Measurements from ENCODE around the gene IL15RA. TPM values are rescaled to one million over a fixed set of nuclear protein-coding genes. Genes with fewer than 3 reads are reported as not detected.

The IL15RA gene
- total RNA-seq, 1 donor from 2014 or later, result 3.1 TPM

DNA sequence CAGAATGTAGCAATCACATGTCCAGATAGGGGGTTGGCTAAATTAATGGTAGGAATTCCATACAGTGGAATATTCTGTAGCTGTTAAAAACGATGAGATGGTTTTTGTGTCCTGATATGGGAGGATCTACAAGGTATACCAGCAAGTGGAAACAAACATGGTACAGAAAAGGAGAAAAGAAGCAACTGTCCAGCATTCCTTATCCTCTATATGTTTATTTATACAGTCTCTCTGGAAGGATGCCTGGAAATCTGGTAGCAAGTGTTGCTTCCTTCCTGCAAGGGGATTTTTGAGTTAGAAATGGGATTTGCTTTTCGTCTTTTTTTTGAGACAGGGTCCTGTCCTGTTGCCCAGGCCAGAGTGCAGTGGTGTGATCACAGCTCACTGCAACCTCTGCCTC lies 19.3 kb downstream of the IL15RA start:
- Mint-ChIP-seq H3K9me3 (ENCODE audit: unreplicated experiment) (peaks cover 2% of the 10 kb centered on the region), H3K4me1 (ENCODE audit: low read depth, unreplicated experiment) (no peaks in the 10 kb centered on the region), H3K36me3 (ENCODE audit: low read depth, unreplicated experiment) (peaks cover 4% of the 10 kb centered on the region), H3K27ac (ENCODE audit: unreplicated experiment) (no peak overlapping the region), H3K4me3 (ENCODE audit: unreplicated experiment) (no peak overlapping the region), H3K27me3 (ENCODE audit: low read depth, unreplicated experiment) (peaks cover 6% of the 10 kb centered on the region)
- H3K79me2 ChIP-seq (ENCODE audit: insufficient read depth, low read length), result no peaks in the 10 kb centered on the region
- no peaks in the 10 kb centered on the region for H3K27me3 ChIP-seq (ENCODE audit: insufficient read depth, low read length)
- TF ChIP-seq, protein P1, sequence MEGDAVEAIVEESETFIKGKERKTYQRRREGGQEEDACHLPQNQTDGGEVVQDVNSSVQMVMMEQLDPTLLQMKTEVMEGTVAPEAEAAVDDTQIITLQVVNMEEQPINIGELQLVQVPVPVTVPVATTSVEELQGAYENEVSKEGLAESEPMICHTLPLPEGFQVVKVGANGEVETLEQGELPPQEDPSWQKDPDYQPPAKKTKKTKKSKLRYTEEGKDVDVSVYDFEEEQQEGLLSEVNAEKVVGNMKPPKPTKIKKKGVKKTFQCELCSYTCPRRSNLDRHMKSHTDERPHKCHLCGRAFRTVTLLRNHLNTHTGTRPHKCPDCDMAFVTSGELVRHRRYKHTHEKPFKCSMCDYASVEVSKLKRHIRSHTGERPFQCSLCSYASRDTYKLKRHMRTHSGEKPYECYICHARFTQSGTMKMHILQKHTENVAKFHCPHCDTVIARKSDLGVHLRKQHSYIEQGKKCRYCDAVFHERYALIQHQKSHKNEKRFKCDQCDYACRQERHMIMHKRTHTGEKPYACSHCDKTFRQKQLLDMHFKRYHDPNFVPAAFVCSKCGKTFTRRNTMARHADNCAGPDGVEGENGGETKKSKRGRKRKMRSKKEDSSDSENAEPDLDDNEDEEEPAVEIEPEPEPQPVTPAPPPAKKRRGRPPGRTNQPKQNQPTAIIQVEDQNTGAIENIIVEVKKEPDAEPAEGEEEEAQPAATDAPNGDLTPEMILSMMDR (IDR thresholded peaks at IDR 0.05; ENCODE audit: insufficient read depth, low read depth, low read length), result no peak
- no peak for TF ChIP-seq EZH2 (IDR thresholded peaks at IDR 0.05; ENCODE audit: insufficient read depth, low read length)
- H3K36me3 ChIP-seq (ENCODE audit: insufficient read depth, low read length), result no peaks in the 10 kb centered on the region
- FAIRE-seq, result no peak
- H2AFZ ChIP-seq (ENCODE audit: low read depth, low read length), result no peak overlapping the region
- no peaks in the 10 kb centered on the region for H4K20me1 ChIP-seq (ENCODE audit: insufficient read depth, low read length)
- H3K27ac ChIP-seq (ENCODE audit: low read depth, low read length), result no peak overlapping the region
- H3K4me2 ChIP-seq (ENCODE audit: low read length), result no peak overlapping the region
- peak; percentile 56 for DNase-seq (ENCODE audit: low read depth)
- H3K9ac ChIP-seq (ENCODE audit: low read length), result no peak overlapping the region
- H3K9me3 ChIP-seq (ENCODE audit: insufficient read depth, low read depth, low read length), result no peaks in the 10 kb centered on the region
- H3K4me1 ChIP-seq (ENCODE audit: insufficient read depth, low read length), result peaks cover 11% of the 10 kb centered on the region
- H3K4me3 ChIP-seq (ENCODE audit: insufficient read depth, low read depth, low read length), result no peak overlapping the region

DNA sequence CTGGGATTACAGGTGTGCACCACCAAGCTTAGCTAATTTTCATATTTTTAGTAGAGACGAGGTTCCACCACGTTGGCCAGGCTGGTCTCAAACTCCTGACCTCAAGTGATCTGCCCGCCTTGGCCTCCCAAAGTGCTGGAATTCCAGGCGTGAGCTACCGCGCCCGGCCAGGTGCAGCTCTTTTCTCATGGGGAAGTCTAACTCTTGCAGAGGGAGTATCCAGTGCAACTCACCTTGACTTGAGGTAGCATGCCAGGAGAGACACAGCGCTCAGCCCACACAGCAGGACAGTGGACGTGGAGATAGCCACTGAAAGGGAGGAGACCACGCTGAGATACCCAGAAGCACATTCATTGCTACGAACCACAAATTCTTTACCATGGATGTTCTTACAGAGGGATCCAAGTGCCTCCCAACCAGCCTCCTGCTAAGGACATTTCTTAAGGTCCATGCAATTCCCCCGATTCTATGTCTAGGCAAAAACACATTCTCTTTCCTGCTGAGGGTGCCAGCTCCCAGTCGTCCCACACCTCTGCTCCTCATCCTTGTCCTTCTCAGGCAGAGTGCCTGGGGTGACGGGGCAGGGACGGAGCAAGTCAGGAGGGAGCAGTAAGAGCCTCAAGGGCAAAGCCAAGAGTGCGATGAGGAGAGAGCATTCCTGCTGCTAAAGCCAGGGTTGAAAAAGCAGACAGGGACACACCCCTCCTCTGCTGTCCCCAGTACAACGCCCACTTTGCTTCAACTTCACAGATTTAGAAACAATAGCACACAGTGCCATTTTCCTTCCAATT lies 21.0 kb downstream of the IL15RA start:
- H3K36me3 ChIP-seq (ENCODE audit: insufficient read depth, low read length), result no peaks in the 10 kb centered on the region
- Mint-ChIP-seq H3K27ac (ENCODE audit: unreplicated experiment) (no peak overlapping the region), H3K9me3 (ENCODE audit: unreplicated experiment) (peaks cover 2% of the 10 kb centered on the region), H3K4me1 (ENCODE audit: low read depth, unreplicated experiment) (no peaks in the 10 kb centered on the region), H3K4me3 (ENCODE audit: unreplicated experiment) (no peak overlapping the region), H3K27me3 (ENCODE audit: low read depth, unreplicated experiment) (peaks cover 8% of the 10 kb centered on the region), H3K36me3 (ENCODE audit: low read depth, unreplicated experiment) (peaks cover 2% of the 10 kb centered on the region)
- no peak overlapping the region for H3K9ac ChIP-seq (ENCODE audit: low read length)
- H3K4me3 ChIP-seq (ENCODE audit: insufficient read depth, low read depth, low read length), result no peak overlapping the region
- no peak for FAIRE-seq
- no peaks in the 10 kb centered on the region for H3K9me3 ChIP-seq (ENCODE audit: insufficient read depth, low read depth, low read length)
- peaks cover 11% of the 10 kb centered on the region for H3K4me1 ChIP-seq (ENCODE audit: insufficient read depth, low read length)
- H3K27me3 ChIP-seq (ENCODE audit: insufficient read depth, low read length), result no peaks in the 10 kb centered on the region
- no peaks in the 10 kb centered on the region for H4K20me1 ChIP-seq (ENCODE audit: insufficient read depth, low read length)
- no peak for DNase-seq (ENCODE audit: low read depth)
- H3K4me2 ChIP-seq (ENCODE audit: low read length), result no peak overlapping the region
- no peak overlapping the region for H3K27ac ChIP-seq (ENCODE audit: low read depth, low read length)
- H3K79me2 ChIP-seq (ENCODE audit: insufficient read depth, low read length), result no peaks in the 10 kb centered on the region
- H2AFZ ChIP-seq (ENCODE audit: low read depth, low read length), result no peak overlapping the region
- no peak for TF ChIP-seq EZH2 (IDR thresholded peaks at IDR 0.05; ENCODE audit: insufficient read depth, low read length)
- TF ChIP-seq, protein P1 (IDR thresholded peaks at IDR 0.05; ENCODE audit: insufficient read depth, low read depth, low read length), result no peak

DNA sequence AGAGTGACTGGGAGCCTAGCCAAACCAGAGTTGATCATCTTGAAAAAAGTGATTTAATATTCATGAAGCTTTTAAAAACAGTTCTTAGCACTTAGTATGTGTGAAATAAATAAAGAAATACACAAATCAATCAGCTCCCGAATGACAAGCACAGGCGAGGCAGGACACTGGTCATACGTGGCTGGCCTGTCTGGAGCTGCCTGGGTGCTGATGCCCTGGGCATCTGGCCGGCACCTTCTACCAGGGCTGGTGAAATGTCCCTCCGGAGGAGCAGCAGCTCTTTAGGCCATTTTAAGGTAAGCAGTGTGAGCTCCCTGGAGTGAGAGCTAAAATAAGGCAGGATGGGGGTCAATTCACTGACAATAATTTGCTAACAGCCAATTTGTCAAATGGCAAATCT lies 23.7 kb downstream of the IL15RA start:
- Histone ChIP-seq H2AFZ (ENCODE audit: low read depth, low read length) (no peak overlapping the region), H3K79me2 (ENCODE audit: insufficient read depth, low read length) (no peaks in the 10 kb centered on the region), H3K9me3 (ENCODE audit: insufficient read depth, low read depth, low read length) (no peaks in the 10 kb centered on the region), H3K27ac (ENCODE audit: low read depth, low read length) (no peak overlapping the region), H3K36me3 (ENCODE audit: insufficient read depth, low read length) (no peaks in the 10 kb centered on the region), H3K27me3 (ENCODE audit: insufficient read depth, low read length) (no peaks in the 10 kb centered on the region), H3K4me1 (ENCODE audit: insufficient read depth, low read length) (peaks cover 10% of the 10 kb centered on the region), H3K4me2 (ENCODE audit: low read length) (no peak overlapping the region), H3K9ac (ENCODE audit: low read length) (no peak overlapping the region), H4K20me1 (ENCODE audit: insufficient read depth, low read length) (no peaks in the 10 kb centered on the region), H3K4me3 (ENCODE audit: insufficient read depth, low read depth, low read length) (no peak overlapping the region)
- H3K27ac Mint-ChIP-seq (ENCODE audit: unreplicated experiment), result no peak overlapping the region
- H3K27me3 Mint-ChIP-seq (ENCODE audit: low read depth, unreplicated experiment), result peaks cover 9% of the 10 kb centered on the region
- TF ChIP-seq EZH2 (IDR thresholded peaks at IDR 0.05; ENCODE audit: insufficient read depth, low read length), result no peak
- TF ChIP-seq, protein P1 (IDR thresholded peaks at IDR 0.05; ENCODE audit: insufficient read depth, low read depth, low read length), result no peak
- FAIRE-seq (no peak), DNase-seq (ENCODE audit: low read depth) (no peak)
- H3K4me1 Mint-ChIP-seq (ENCODE audit: low read depth, unreplicated experiment), result peaks cover 8% of the 10 kb centered on the region
- no peaks in the 10 kb centered on the region for H3K36me3 Mint-ChIP-seq (ENCODE audit: low read depth, unreplicated experiment)
- H3K4me3 Mint-ChIP-seq (ENCODE audit: unreplicated experiment), result no peak overlapping the region
- no peaks in the 10 kb centered on the region for H3K9me3 Mint-ChIP-seq (ENCODE audit: unreplicated experiment)
